SK-N-SH treated with all-trans-retinoic acid at 6 μM for 48 hours (cell line): ENCODE measurements around the gene IFT22.

Experiments used
- ATAC-seq: fragments of 200-7000 bp; cut with Tn5 transposase; 3 replicates; pipeline ENCODE4 v1.9.1; 2020; ENCODE audit warnings: mild to moderate bottlenecking, moderate library complexity
- ARNTL ChIP-seq: fragments of 450-650 bp; formaldehyde crosslinking; IDR thresholded peaks from 2 replicates; pipeline ENCODE4 v1.5.0; 2020; ENCODE audit warnings: low read depth, mild to moderate bottlenecking, moderate library complexity, borderline replicate concordance
- BACH2 ChIP-seq: fragments of 250-450 bp; sonication (Bioruptor Pico); IDR thresholded peaks from 2 replicates; pipeline ENCODE4 v1.9.0; 2021; ENCODE audit warnings: mild to moderate bottlenecking, borderline replicate concordance
- CREB5 ChIP-seq: fragments of 250-450 bp; sonication (Bioruptor Pico); IDR thresholded peaks from 2 replicates; pipeline ENCODE4 v1.5.1; 2020; ENCODE audit warnings: low read depth, mild to moderate bottlenecking, moderate library complexity
- CSDC2 ChIP-seq: fragments of 250-450 bp; sonication (Bioruptor Pico); IDR thresholded peaks from 2 replicates; pipeline ENCODE4 v1.5.0; 2020; ENCODE audit warnings: mild to moderate bottlenecking, moderate library complexity
- CSRNP3 ChIP-seq: fragments of 250-450 bp; sonication (Bioruptor Pico); IDR thresholded peaks from 2 replicates; pipeline ENCODE4 v1.5.1; 2021; ENCODE audit warnings: mild to moderate bottlenecking, moderate library complexity
- ESRRG ChIP-seq: fragments of 250-450 bp; sonication (Bioruptor Pico); IDR thresholded peaks from 2 replicates; pipeline ENCODE4 v1.6.1; 2021; ENCODE audit warnings: mild to moderate bottlenecking
- GLIS3 ChIP-seq: fragments of 250-450 bp; sonication (Bioruptor Pico); IDR thresholded peaks from 2 replicates; pipeline ENCODE4 v1.5.0; 2020; ENCODE audit warnings: mild to moderate bottlenecking, moderate library complexity
- OSR1 ChIP-seq: fragments of 250-450 bp; sonication (Bioruptor Pico); IDR thresholded peaks from 2 replicates; pipeline ENCODE4 v1.8.0; 2022; ENCODE audit warnings: moderate library complexity, mild to moderate bottlenecking, inconsistent platforms
- POU6F1 ChIP-seq: fragments of 250-450 bp; sonication (Bioruptor Pico); IDR thresholded peaks from 2 replicates; pipeline ENCODE4 v1.8.0; 2021; ENCODE audit warnings: low read depth, mild to moderate bottlenecking, moderate library complexity, borderline replicate concordance
- PPARA ChIP-seq: fragments of 250-450 bp; sonication (Bioruptor Pico); IDR thresholded peaks from 2 replicates; pipeline ENCODE4 v1.5.0; 2020; ENCODE audit warnings: mild to moderate bottlenecking, borderline replicate concordance
- RARB ChIP-seq: fragments of 250-450 bp; sonication (Bioruptor Pico); IDR thresholded peaks from 2 replicates; pipeline ENCODE4 v1.8.0; 2021; ENCODE audit warnings: mild to moderate bottlenecking, moderate library complexity
- SNAI2 ChIP-seq: fragments of 250-450 bp; sonication (Bioruptor Pico); IDR thresholded peaks from 2 replicates; pipeline ENCODE4 v1.5.0; 2020; ENCODE audit warnings: mild to moderate bottlenecking, moderate library complexity
- TCF4 ChIP-seq: fragments of 250-450 bp; sonication (Bioruptor Pico); IDR thresholded peaks from 2 replicates; pipeline ENCODE4 v1.8.0; 2021; ENCODE audit warnings: mild to moderate bottlenecking, moderate library complexity, borderline replicate concordance
- TSHZ2 ChIP-seq: fragments of 250-450 bp; sonication (Bioruptor Pico); IDR thresholded peaks from 2 replicates; pipeline ENCODE4 v1.5.0; 2020; ENCODE audit warnings: mild to moderate bottlenecking, moderate library complexity
- ZC3H10 ChIP-seq: fragments of 250-450 bp; sonication (Bioruptor Pico); IDR thresholded peaks from 2 replicates; pipeline ENCODE4 v1.5.1; 2021; ENCODE audit warnings: mild to moderate bottlenecking, moderate library complexity
- ZFP3 ChIP-seq: fragments of 250-450 bp; sonication (Bioruptor Pico); IDR thresholded peaks from 2 replicates; pipeline ENCODE4 v1.5.0; 2020; ENCODE audit warnings: mild to moderate bottlenecking, moderate library complexity
- ZFP30 ChIP-seq: fragments of 450-650 bp; formaldehyde crosslinking; IDR thresholded peaks from 2 replicates; pipeline ENCODE4 v1.5.0; 2022; ENCODE audit warnings: mild to moderate bottlenecking, moderate library complexity
- ZNF565 ChIP-seq: fragments of 450-650 bp; formaldehyde crosslinking; conservative IDR thresholded peaks from 2 replicates; pipeline ENCODE4 v1.5.0; 2020; ENCODE audit warnings: low read depth, mild to moderate bottlenecking, moderate library complexity
- ZNF70 ChIP-seq: fragments of 450-650 bp; formaldehyde crosslinking; IDR thresholded peaks from 2 replicates; pipeline ENCODE4 v1.5.0; 2020; ENCODE audit warnings: mild to moderate bottlenecking, moderate library complexity
- ZNF8 ChIP-seq: fragments of 450-650 bp; formaldehyde crosslinking; IDR thresholded peaks from 2 replicates; pipeline ENCODE4 v1.5.0; 2020; ENCODE audit warnings: mild to moderate bottlenecking, moderate library complexity
- TF ChIP-seq, protein P1 (sequence below): fragments of 250-450 bp; sonication (Bioruptor Pico); IDR thresholded peaks from 2 replicates; pipeline ENCODE4 v1.8.0; 2020; ENCODE audit warnings: mild to moderate bottlenecking, moderate library complexity, borderline replicate concordance

The IFT22 gene

DNA sequence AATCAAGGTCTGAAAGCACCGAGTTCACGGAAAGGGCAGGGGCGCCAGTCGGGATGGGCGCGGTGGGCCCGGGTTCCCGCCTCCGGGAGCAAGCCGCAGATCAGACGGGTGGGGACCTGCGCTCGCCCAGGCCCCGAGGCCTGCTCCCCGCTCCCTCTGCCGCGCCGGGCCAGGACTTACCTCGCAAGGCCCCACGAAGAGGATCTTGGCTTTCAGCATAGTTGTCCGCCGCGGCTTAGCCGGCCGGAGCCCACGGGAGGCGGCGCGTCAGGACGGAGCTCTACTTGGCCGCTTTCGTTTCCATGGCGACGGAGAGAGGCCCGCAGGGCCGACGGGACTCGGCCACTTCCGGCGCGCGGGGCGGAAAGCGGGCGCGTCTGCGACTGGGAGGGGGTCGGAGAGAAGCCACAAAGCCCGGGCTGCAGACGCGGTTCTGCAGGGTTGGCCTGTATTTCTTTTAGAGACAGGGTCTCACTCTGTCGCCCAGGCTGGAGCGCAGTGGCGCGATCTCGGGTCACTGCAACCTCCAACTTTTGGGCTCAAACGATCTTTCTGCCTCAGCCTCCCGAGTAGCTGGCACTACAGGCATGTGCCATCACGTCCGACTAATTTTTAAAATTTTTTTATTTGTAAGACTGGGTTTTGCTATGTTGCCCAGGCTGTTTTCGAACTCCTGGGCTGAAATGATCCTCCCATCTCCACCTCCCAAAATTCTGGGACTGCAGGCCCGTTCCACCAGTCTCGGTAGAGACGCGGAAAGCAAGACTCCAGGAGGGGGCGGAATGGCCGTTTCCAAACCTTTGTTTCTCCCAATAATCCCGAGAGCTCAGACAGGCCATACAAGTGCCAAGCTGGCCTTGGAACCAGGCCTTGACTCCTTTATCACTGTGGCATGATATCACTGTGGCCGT, at the start of gene IFT22:
Gene IFT22 (minus strand): TSS at position 322 of the 911 bp plus-strand sequence. CDS start 103 bp downstream, at position 219.
- ATAC-seq: peak; percentile 98
- TF ChIP-seq CSDC2 (CRISPR knock-in tag): no peak
- TF ChIP-seq ESRRG: no peak
- TF ChIP-seq ZFP3: no peak
- no peak for TF ChIP-seq ARNTL (CRISPR knock-in tag)
- TF ChIP-seq ZNF70: no peak
- TF ChIP-seq PPARA: no peak
- no peak for TF ChIP-seq TSHZ2 (CRISPR knock-in tag)
- no peak for TF ChIP-seq TCF4 (CRISPR knock-in tag)
- TF ChIP-seq, protein P1, sequence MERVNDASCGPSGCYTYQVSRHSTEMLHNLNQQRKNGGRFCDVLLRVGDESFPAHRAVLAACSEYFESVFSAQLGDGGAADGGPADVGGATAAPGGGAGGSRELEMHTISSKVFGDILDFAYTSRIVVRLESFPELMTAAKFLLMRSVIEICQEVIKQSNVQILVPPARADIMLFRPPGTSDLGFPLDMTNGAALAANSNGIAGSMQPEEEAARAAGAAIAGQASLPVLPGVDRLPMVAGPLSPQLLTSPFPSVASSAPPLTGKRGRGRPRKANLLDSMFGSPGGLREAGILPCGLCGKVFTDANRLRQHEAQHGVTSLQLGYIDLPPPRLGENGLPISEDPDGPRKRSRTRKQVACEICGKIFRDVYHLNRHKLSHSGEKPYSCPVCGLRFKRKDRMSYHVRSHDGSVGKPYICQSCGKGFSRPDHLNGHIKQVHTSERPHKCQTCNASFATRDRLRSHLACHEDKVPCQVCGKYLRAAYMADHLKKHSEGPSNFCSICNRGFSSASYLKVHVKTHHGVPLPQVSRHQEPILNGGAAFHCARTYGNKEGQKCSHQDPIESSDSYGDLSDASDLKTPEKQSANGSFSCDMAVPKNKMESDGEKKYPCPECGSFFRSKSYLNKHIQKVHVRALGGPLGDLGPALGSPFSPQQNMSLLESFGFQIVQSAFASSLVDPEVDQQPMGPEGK (CRISPR knock-in tag): no peak
- no peak for TF ChIP-seq ZNF565 (CRISPR knock-in tag)
- TF ChIP-seq OSR1: no peak
- TF ChIP-seq CSRNP3 (CRISPR knock-in tag): no peak
- no peak for TF ChIP-seq POU6F1 (CRISPR knock-in tag)
- TF ChIP-seq ZC3H10 (CRISPR knock-in tag): no peak
- no peak for TF ChIP-seq ZFP30
- no peak for TF ChIP-seq CREB5
- TF ChIP-seq, all 23 proteins: peak for 0

- no peak for ATAC-seq
- no peak for TF ChIP-seq OSR1
- no peak for TF ChIP-seq CSDC2 (CRISPR knock-in tag)
- TF ChIP-seq ARNTL (CRISPR knock-in tag): no peak
- TF ChIP-seq RARB (CRISPR knock-in tag): no peak
- TF ChIP-seq, protein P1 (CRISPR knock-in tag): no peak
- no peak for TF ChIP-seq ZNF8 (CRISPR knock-in tag)
- TF ChIP-seq ZFP3: no peak
- TF ChIP-seq GLIS3 (CRISPR knock-in tag): no peak
- TF ChIP-seq ZFP30: no peak
- TF ChIP-seq POU6F1 (CRISPR knock-in tag): no peak
- no peak for TF ChIP-seq ESRRG
- TF ChIP-seq SNAI2 (CRISPR knock-in tag): no peak
- TF ChIP-seq BACH2 (CRISPR knock-in tag): no peak
- TF ChIP-seq ZNF565 (CRISPR knock-in tag): no peak
- no peak for TF ChIP-seq ZNF70
These were observed 49.2 kb upstream of the IFT22 start for GRCh38 chr7:101370836-101371235.
